Inflammatory macrophage treated with lipopolysaccharide for 1 hour (primary cell): Measurements from ENCODE around the gene CCDC191.

Experiments used
- DNase-seq, 2 donors: peaks; one replicate each; pipeline ENCODE4 v3.0.0-alpha.2; 2020 to 2022

The CCDC191 gene

GRCh38 chr3:114058646-114059045, 2.3 kb upstream of the CCDC191 start:
- DNase-seq = no peak

- DNase-seq = no peak
Measured at GRCh38 chr3:114057011-114057347, 653 bp upstream of the CCDC191 start.

GRCh38 chr3:114052216-114052615, 4.1 kb downstream of the CCDC191 start:
- no peak for DNase-seq

GRCh38 chr3:114043205-114043604, 13.1 kb downstream of the CCDC191 start:
- DNase-seq = no peak

GRCh38 chr3:114035896-114036295, 20.4 kb downstream of the CCDC191 start:
- DNase-seq = no peak

- DNase-seq = no peak
Measured at GRCh38 chr3:114034787-114035545, 21.4 kb downstream of the CCDC191 start.

- no peak for DNase-seq
Measured at GRCh38 chr3:114034211-114034610, 22.1 kb downstream of the CCDC191 start.

- no peak for DNase-seq
Measured at GRCh38 chr3:114033721-114034120, 22.6 kb downstream of the CCDC191 start.

- no peak for DNase-seq
Measured at GRCh38 chr3:114026331-114026730, 30.0 kb downstream of the CCDC191 start.

GRCh38 chr3:114025451-114025850, 30.9 kb downstream of the CCDC191 start:
- DNase-seq = no peak

- DNase-seq = no peak
Measured at GRCh38 chr3:114022145-114022802, 34.1 kb downstream of the CCDC191 start.

GRCh38 chr3:114020907-114021306, 35.4 kb downstream of the CCDC191 start:
- no peak for DNase-seq

- DNase-seq = no peak
Measured at GRCh38 chr3:114019486-114019885, 36.8 kb downstream of the CCDC191 start.

- DNase-seq = no peak
Measured at GRCh38 chr3:114014211-114014610, 42.1 kb downstream of the CCDC191 start.

GRCh38 chr3:114011059-114011797, 45.1 kb downstream of the CCDC191 start:
- DNase-seq = no peak

GRCh38 chr3:114005481-114005880, 50.8 kb downstream of the CCDC191 start:
- no peak for DNase-seq

- DNase-seq = no peak
Measured at GRCh38 chr3:113985541-113985940, 70.8 kb downstream of the CCDC191 start.

GRCh38 chr3:113983544-113983943, 72.8 kb downstream of the CCDC191 start:
- no peak for DNase-seq

GRCh38 chr3:113981803-113982202, 74.5 kb downstream of the CCDC191 start:
- no peak for DNase-seq

- DNase-seq = no peak
Measured at GRCh38 chr3:113979916-113980315, 76.4 kb downstream of the CCDC191 start.

- DNase-seq = no peak
Measured at GRCh38 chr3:113977822-113978221, 78.5 kb downstream of the CCDC191 start.

GRCh38 chr3:113968986-113969385, 87.3 kb downstream of the CCDC191 start:
- no peak for DNase-seq

GRCh38 chr3:113966172-113966571, 90.2 kb downstream of the CCDC191 start:
- no peak for DNase-seq

GRCh38 chr3:113963879-113964278, 92.4 kb downstream of the CCDC191 start:
- no peak for DNase-seq
